Measurements from ENCODE around the gene NKD1. TPM values are rescaled to one million over a fixed set of nuclear protein-coding genes. Genes with fewer than 3 reads are reported as not detected.

The NKD1 gene
- total and polyA plus RNA-seq, 2 experiments from 2014 or later, result not detected

GRCh38 chr16:50610331-50611262 is 62.4 kb downstream of the NKD1 start:
- 89% methylated on average over 21 of the region's 21 CpGs for WGBS, 2 experiments (ENCODE audit: low coverage in 1 of 2, low lambda C conversion rate in 2 of 2, missing lambda C conversion rate in 2 of 2)
- H3K9me2 ChIP-seq (ENCODE audit: insufficient read depth), result no peaks in the 10 kb centered on the region
- H3K27me3 ChIP-seq (replicated peaks; ENCODE audit: insufficient read depth), result 0 out of 2 replicates have a peak, but pooled peaks cover 6% of the 10 kb centered on the region
- no peak overlapping the region for H3K4me2 ChIP-seq (ENCODE audit: unreplicated experiment)
- H3F3A ChIP-seq (ENCODE audit: insufficient read depth), result no peaks in the 10 kb centered on the region
- no peak for DNase-seq
- H2AFZ ChIP-seq, result no peak overlapping the region
- no peaks in the 10 kb centered on the region for H3K4me1 ChIP-seq (ENCODE audit: insufficient read depth)
- no peak overlapping the region for H3K27ac ChIP-seq
- TF ChIP-seq EZH2phosphoT487 (IDR thresholded peaks at IDR 0.05; ENCODE audit: insufficient read depth, low read depth) (no peak), EZH2 (IDR thresholded peaks at IDR 0.05; ENCODE audit: insufficient read depth, poor library complexity, severe bottlenecking) (no peak)
- H3K9ac ChIP-seq, result no peak overlapping the region
- no peak overlapping the region for H3K4me3 ChIP-seq
- H4K20me1 ChIP-seq (ENCODE audit: insufficient read depth), result no peaks in the 10 kb centered on the region
- H3K9me3 ChIP-seq (ENCODE audit: low read depth), result no peaks in the 10 kb centered on the region
- no peaks in the 10 kb centered on the region for H3K36me3 ChIP-seq (ENCODE audit: low read depth)
- in situ Hi-C loops (cut with MboI), result no loop called here
- no peaks in the 10 kb centered on the region for H3K79me2 ChIP-seq (ENCODE audit: insufficient read depth)

GRCh38 chr16:50611332-50611934 is 63.2 kb downstream of the NKD1 start:
- Histone ChIP-seq H3K79me2 (ENCODE audit: insufficient read depth) (no peaks in the 10 kb centered on the region), H3F3A (ENCODE audit: insufficient read depth) (no peaks in the 10 kb centered on the region), H3K9me2 (ENCODE audit: insufficient read depth) (no peaks in the 10 kb centered on the region), H3K4me2 (ENCODE audit: unreplicated experiment) (no peak overlapping the region), H3K27me3 (replicated peaks; ENCODE audit: insufficient read depth) (0 out of 2 replicates have a peak, but pooled peaks cover 5% of the 10 kb centered on the region), H3K4me3 (no peak overlapping the region), H3K9me3 (ENCODE audit: low read depth) (no peaks in the 10 kb centered on the region), H3K9ac (no peak overlapping the region), H3K36me3 (ENCODE audit: low read depth) (no peaks in the 10 kb centered on the region), H4K20me1 (ENCODE audit: insufficient read depth) (no peaks in the 10 kb centered on the region), H2AFZ (no peak overlapping the region), H3K27ac (no peak overlapping the region), H3K4me1 (ENCODE audit: insufficient read depth) (no peaks in the 10 kb centered on the region)
- in situ Hi-C loops (cut with MboI), result no loop called here
- TF ChIP-seq EZH2phosphoT487 (IDR thresholded peaks at IDR 0.05; ENCODE audit: insufficient read depth, low read depth) (no peak), EZH2 (IDR thresholded peaks at IDR 0.05; ENCODE audit: insufficient read depth, poor library complexity, severe bottlenecking) (no peak)
- peak; percentile 30 for DNase-seq
- 81 to 87% methylated on average over 9 of the region's 9 CpGs for WGBS, 2 experiments (ENCODE audit: low coverage in 1 of 2, low lambda C conversion rate in 2 of 2, missing lambda C conversion rate in 2 of 2)

GRCh38 chr16:50611995-50612848 is 64.0 kb downstream of the NKD1 start:
- no peak overlapping the region for H3K9ac ChIP-seq
- in situ Hi-C loops (cut with MboI), result no loop called here
- H3K4me1 ChIP-seq (ENCODE audit: insufficient read depth), result no peaks in the 10 kb centered on the region
- WGBS, 2 experiments (ENCODE audit: low coverage in 1 of 2, low lambda C conversion rate in 2 of 2, missing lambda C conversion rate in 2 of 2), result 87 to 95% methylated on average over 10 of the region's 10 CpGs
- no peaks in the 10 kb centered on the region for H3K79me2 ChIP-seq (ENCODE audit: insufficient read depth)
- no peak overlapping the region for H3K4me2 ChIP-seq (ENCODE audit: unreplicated experiment)
- H3K9me3 ChIP-seq (ENCODE audit: low read depth), result no peaks in the 10 kb centered on the region
- no peak for TF ChIP-seq EZH2 (IDR thresholded peaks at IDR 0.05; ENCODE audit: insufficient read depth, poor library complexity, severe bottlenecking)
- TF ChIP-seq EZH2phosphoT487 (IDR thresholded peaks at IDR 0.05; ENCODE audit: insufficient read depth, low read depth), result no peak
- H3K36me3 ChIP-seq (ENCODE audit: low read depth), result no peaks in the 10 kb centered on the region
- no peak for DNase-seq
- H3F3A ChIP-seq (ENCODE audit: insufficient read depth), result no peaks in the 10 kb centered on the region
- H4K20me1 ChIP-seq (ENCODE audit: insufficient read depth), result no peaks in the 10 kb centered on the region
- no peaks in the 10 kb centered on the region for H3K9me2 ChIP-seq (ENCODE audit: insufficient read depth)
- no peaks in the 10 kb centered on the region for H3K27me3 ChIP-seq (replicated peaks; ENCODE audit: insufficient read depth)
- H3K4me3 ChIP-seq, result no peak overlapping the region
- H2AFZ ChIP-seq, result no peak overlapping the region
- no peak overlapping the region for H3K27ac ChIP-seq

- Histone ChIP-seq H3K4me2 (ENCODE audit: unreplicated experiment) (no peak overlapping the region), H3K4me3 (no peak overlapping the region), H3K79me2 (ENCODE audit: insufficient read depth) (no peaks in the 10 kb centered on the region), H3K9me3 (ENCODE audit: low read depth) (no peaks in the 10 kb centered on the region), H3K36me3 (ENCODE audit: low read depth) (no peaks in the 10 kb centered on the region), H3K27ac (no peak overlapping the region), H4K20me1 (ENCODE audit: insufficient read depth) (no peaks in the 10 kb centered on the region), H2AFZ (no peak overlapping the region), H3K9ac (no peak overlapping the region), H3F3A (ENCODE audit: insufficient read depth) (no peaks in the 10 kb centered on the region), H3K9me2 (ENCODE audit: insufficient read depth) (no peaks in the 10 kb centered on the region), H3K27me3 (replicated peaks; ENCODE audit: insufficient read depth) (no peaks in the 10 kb centered on the region), H3K4me1 (ENCODE audit: insufficient read depth) (no peaks in the 10 kb centered on the region)
- WGBS, 2 experiments (ENCODE audit: low coverage in 1 of 2, low lambda C conversion rate in 2 of 2, missing lambda C conversion rate in 2 of 2), result 62 to 75% methylated on average over 6 of the region's 6 CpGs
- no peak for DNase-seq
- TF ChIP-seq EZH2phosphoT487 (IDR thresholded peaks at IDR 0.05; ENCODE audit: insufficient read depth, low read depth) (no peak), EZH2 (IDR thresholded peaks at IDR 0.05; ENCODE audit: insufficient read depth, poor library complexity, severe bottlenecking) (no peak)
- in situ Hi-C loops (cut with MboI), result no loop called here
Observed at GRCh38 chr16:50612849-50613198, 64.6 kb downstream of the NKD1 start.

Measured in GM23248 (cell line).